ENCODE measurements around the gene SKI. TPM values are rescaled to one million over a fixed set of nuclear protein-coding genes. Genes with fewer than 3 reads are reported as not detected.

The SKI gene
- total and polyA plus RNA-seq, 2 experiments from 2014 or later = 9.3 to 66.8 TPM

DNA sequence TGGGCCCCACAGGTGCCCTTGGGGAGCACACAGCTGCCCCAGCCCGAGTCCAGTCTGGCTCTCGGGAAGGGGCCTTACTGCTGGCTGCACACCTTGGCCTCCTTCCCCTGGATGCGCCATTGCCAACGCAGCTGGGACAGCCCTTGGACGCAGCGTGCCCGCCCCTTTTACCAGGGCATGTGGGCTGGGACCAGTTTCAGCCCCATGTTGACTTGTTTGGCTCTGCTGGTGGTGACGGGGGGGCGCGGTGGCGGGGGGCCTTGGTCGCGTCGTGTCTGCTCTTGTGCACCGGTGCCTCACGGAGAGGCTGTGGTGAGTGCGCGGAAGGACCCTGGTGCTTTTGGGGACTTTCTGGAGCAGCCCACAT, 19.6 kb downstream of the SKI start (continued):
- TF ChIP-seq, protein P1, sequence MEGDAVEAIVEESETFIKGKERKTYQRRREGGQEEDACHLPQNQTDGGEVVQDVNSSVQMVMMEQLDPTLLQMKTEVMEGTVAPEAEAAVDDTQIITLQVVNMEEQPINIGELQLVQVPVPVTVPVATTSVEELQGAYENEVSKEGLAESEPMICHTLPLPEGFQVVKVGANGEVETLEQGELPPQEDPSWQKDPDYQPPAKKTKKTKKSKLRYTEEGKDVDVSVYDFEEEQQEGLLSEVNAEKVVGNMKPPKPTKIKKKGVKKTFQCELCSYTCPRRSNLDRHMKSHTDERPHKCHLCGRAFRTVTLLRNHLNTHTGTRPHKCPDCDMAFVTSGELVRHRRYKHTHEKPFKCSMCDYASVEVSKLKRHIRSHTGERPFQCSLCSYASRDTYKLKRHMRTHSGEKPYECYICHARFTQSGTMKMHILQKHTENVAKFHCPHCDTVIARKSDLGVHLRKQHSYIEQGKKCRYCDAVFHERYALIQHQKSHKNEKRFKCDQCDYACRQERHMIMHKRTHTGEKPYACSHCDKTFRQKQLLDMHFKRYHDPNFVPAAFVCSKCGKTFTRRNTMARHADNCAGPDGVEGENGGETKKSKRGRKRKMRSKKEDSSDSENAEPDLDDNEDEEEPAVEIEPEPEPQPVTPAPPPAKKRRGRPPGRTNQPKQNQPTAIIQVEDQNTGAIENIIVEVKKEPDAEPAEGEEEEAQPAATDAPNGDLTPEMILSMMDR (conservative IDR thresholded peaks at IDR 0.05; ENCODE audit: low read depth in 2 of 2) = no peak
- no peak for TF ChIP-seq NANOG (IDR thresholded peaks at IDR 0.05; ENCODE audit: borderline replicate concordance)

DNA sequence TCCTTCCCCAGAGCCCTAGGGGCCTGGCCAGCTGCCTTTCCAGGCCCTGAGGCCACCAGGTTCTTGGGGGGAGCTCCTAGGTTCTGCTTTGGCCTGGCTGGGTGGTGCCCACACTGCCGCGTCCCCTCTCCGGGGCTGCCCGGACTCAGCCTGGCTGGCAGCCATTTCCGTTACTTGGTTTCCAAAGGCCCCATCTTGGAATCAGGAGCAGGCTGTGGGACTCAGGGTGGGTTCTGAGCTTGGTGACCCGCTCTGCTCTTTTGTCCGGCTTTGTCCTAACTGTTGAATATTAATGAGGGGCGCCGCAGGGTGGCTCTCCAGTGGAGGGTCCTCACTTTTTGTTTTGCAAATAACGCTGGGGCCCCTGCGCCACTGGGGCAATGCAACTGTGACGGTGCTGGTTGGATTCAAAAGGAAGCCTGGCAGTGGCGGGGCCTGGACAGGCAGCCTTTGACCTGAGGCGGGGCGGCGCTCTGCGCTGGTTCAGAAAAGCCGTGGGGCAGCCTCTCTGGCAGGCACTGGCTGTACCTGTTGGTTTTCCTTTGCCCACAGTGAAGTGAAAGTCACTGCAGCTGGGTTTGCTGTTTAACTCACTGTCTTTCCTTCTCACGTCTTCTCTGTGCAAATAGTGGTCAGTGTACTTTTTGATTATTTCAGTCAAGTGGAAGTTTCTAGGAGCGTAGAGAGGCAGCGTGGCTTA, 20.2 kb downstream of the SKI start:
- peaks cover 72% of the 10 kb centered on the region for H3K4me1 Mint-ChIP-seq
- DNase-seq (ENCODE audit: low spot score) = peak; percentile 98
- ATAC-seq = peak; percentile 87
- H3K27me3 Mint-ChIP-seq (ENCODE audit: insufficient read depth, low read depth, poor library complexity) = peaks cover 35% of the 10 kb centered on the region
- peaks cover 43% of the 10 kb centered on the region for H3K4me1 ChIP-seq (ENCODE audit: insufficient read depth)
- no peak overlapping the region for H2AFZ ChIP-seq
- no peaks in the 10 kb centered on the region for H3K9me2 ChIP-seq (ENCODE audit: insufficient read depth)
- peak overlapping the region; percentile 96 for H3K27ac ChIP-seq (ENCODE audit: low read depth)
- peak overlapping the region; percentile 36 for H3K4me3 Mint-ChIP-seq
- H4K20me1 ChIP-seq (replicated peaks; ENCODE audit: insufficient read depth) = peaks cover 22% of the 10 kb centered on the region
- H3K4me3 ChIP-seq = peak overlapping the region; percentile 35; the same call in 1 of the 2 replicates
- H3K4me2 ChIP-seq = peak overlapping the region; percentile 71
- H3K27ac Mint-ChIP-seq = peak overlapping the region; percentile 83
- H3K79me2 ChIP-seq (replicated peaks; ENCODE audit: insufficient read depth) = peaks cover 94% of the 10 kb centered on the region
- TF ChIP-seq, protein P1 (conservative IDR thresholded peaks at IDR 0.05; ENCODE audit: low read depth in 2 of 2) = peak in 1 of 2 experiments; percentile 21; a peak in 1 of 4 replicates
- TF ChIP-seq CREB1 (CRISPR knock-in tag; IDR thresholded peaks at IDR 0.05; ENCODE audit: low read depth) = peak; percentile 76
- no peak for TF ChIP-seq EZH2 (IDR thresholded peaks at IDR 0.05; ENCODE audit: low read depth, unreplicated experiment)
- no peaks in the 10 kb centered on the region for H3K36me3 ChIP-seq (ENCODE audit: insufficient read depth)
- H3F3A ChIP-seq (replicated peaks; ENCODE audit: low read depth) = peaks cover 23% of the 10 kb centered on the region
- no peaks in the 10 kb centered on the region for H3K27me3 ChIP-seq (ENCODE audit: insufficient read depth)
- H3K9me3 Mint-ChIP-seq = no peaks in the 10 kb centered on the region
- peaks cover 21% of the 10 kb centered on the region for H3K36me3 Mint-ChIP-seq (ENCODE audit: low read depth)

DNA sequence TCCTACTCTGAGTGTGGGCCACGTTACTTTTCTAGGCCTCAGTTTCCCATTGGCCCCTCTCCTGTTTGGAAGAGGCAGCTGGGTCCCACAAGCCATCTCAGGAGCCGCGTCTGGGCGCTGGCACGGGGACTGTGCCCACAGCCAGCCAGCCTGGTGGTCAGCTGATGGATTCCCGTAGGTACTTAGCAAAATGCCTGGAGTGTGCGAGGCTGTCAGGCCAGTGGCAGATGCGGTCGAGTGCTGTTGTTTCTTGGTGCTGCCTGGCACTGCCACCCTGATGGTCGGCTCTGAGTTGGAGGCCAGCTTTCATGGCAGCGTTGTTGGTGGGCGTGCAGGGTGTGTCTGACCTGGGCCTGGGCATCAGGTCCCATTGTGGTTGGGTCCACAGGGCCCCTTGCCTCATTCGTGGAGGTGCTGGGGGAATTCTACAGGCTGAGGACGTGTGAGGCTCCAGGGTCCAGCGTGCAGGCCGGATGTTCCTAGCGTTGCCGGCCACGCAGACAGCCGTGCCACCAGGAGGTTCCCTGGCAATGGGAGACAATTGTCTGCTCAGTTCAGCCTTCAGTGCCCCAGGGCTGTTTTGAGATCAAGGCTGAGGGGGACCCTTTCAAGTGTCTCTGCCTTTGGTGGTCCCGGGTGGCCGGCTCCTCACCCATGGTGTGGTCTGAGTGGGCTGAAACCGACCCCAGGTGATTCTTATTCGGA, 20.9 kb downstream of the SKI start:
- no peaks in the 10 kb centered on the region for H3K9me3 Mint-ChIP-seq

More for the DNA sequence above, 20.9 kb downstream of the SKI start:
- no peak for DNase-seq (ENCODE audit: low spot score)
- Histone ChIP-seq H3F3A (replicated peaks; ENCODE audit: low read depth) (peaks cover 22% of the 10 kb centered on the region; the same call in 1 of the 2 replicates), H3K4me3 (peak overlapping the region; percentile 28; the same call in 1 of the 2 replicates), H2AFZ (no peak overlapping the region), H3K79me2 (replicated peaks; ENCODE audit: insufficient read depth) (peaks cover 94% of the 10 kb centered on the region), H3K4me1 (ENCODE audit: insufficient read depth) (peaks cover 43% of the 10 kb centered on the region), H3K27ac (ENCODE audit: low read depth) (peak overlapping the region; percentile 87), H3K9me2 (ENCODE audit: insufficient read depth) (no peaks in the 10 kb centered on the region), H3K36me3 (ENCODE audit: insufficient read depth) (no peaks in the 10 kb centered on the region), H3K4me2 (peak overlapping the region; percentile 71), H3K27me3 (ENCODE audit: insufficient read depth) (no peaks in the 10 kb centered on the region), H4K20me1 (replicated peaks; ENCODE audit: insufficient read depth) (peaks cover 15% of the 10 kb centered on the region)
- TF ChIP-seq, protein P1 (conservative IDR thresholded peaks at IDR 0.05; ENCODE audit: low read depth in 2 of 2) = no peak
- TF ChIP-seq POLR2AphosphoS5 (IDR thresholded peaks at IDR 0.05; ENCODE audit: low read depth) = no peak
- TF ChIP-seq NANOG (IDR thresholded peaks at IDR 0.05; ENCODE audit: borderline replicate concordance) = no peak
- no peak for TF ChIP-seq JUNB (IDR thresholded peaks at IDR 0.05; ENCODE audit: unreplicated experiment)
- no peak for TF ChIP-seq ZNF114 (CRISPR knock-in tag; IDR thresholded peaks at IDR 0.05)
- TF ChIP-seq EZH2 (IDR thresholded peaks at IDR 0.05; ENCODE audit: low read depth, unreplicated experiment) = no peak
- peaks cover 27% of the 10 kb centered on the region for H3K36me3 Mint-ChIP-seq (ENCODE audit: low read depth)
- H3K4me3 Mint-ChIP-seq = peak overlapping the region; percentile 36; the same call in 2 of the 3 replicates
- peaks cover 28% of the 10 kb centered on the region for H3K27me3 Mint-ChIP-seq (ENCODE audit: insufficient read depth, low read depth, poor library complexity)
- peak overlapping the region; percentile 83 for H3K27ac Mint-ChIP-seq
- ATAC-seq = no peak
- H3K4me1 Mint-ChIP-seq = peaks cover 68% of the 10 kb centered on the region

Measured in GM23338 (cell line).